Body of pancreas (tissue), 4 donors: Measurements from ENCODE around the gene E2F6. TPM values are rescaled to one million over a fixed set of nuclear protein-coding genes. Genes with fewer than 3 reads are reported as not detected.

ENCODE experiments used
- ATAC-seq: fragments of 150-250 bp; one replicate; pipeline ENCODE4 v1.9.1; 2016
- DNase-seq, 4 donors: peaks; one replicate each; pipeline ENCODE4 v3.0.0-alpha.2; 2019
- H3K27ac ChIP-seq, 4 donors: fragments of 200-600 bp; sonication (generic); 1 replicate in 3 of 4; 2 replicates in 1 of 4; pipeline versions ENCODE4 v1.5.1 to v1.6.1; 2016 to 2019; ENCODE audit warnings: mild to moderate bottlenecking in 1 of 4, mixed read lengths in 1 of 4, moderate library complexity in 1 of 4
- H3K27me3 ChIP-seq, 2 donors: fragments of 200-600 bp; sonication (generic); one replicate each; pipeline ENCODE4 v1.6.0; 2016; ENCODE audit warnings: mild to moderate bottlenecking in 1 of 2
- H3K36me3 ChIP-seq, 2 donors: fragments of 200-600 bp; sonication (generic); replicated peaks in 1 of 2; 2 replicates each; pipeline ENCODE4 v1.5.1; 2016; ENCODE audit warnings: low read depth in 2 of 2; ENCODE audit not compliant: insufficient read depth in 1 of 2
- H3K4me1 ChIP-seq: fragments of 200-600 bp; sonication (generic); one replicate; pipeline ENCODE4 v1.6.0; 2016
- H3K4me3 ChIP-seq, 2 donors: fragments of 200-600 bp; sonication (generic); 1 replicate in 1 of 2; 2 replicates in 1 of 2; pipeline ENCODE4 v1.5.1; 2016 to 2019
- H3K9me3 ChIP-seq, 3 donors: fragments of 200-600 bp; sonication (generic); 1 replicate in 2 of 3; 2 replicates in 1 of 3; pipeline ENCODE4 v1.5.1; 2016
- CTCF ChIP-seq, 7 experiments: fragments of 450-650 bp in 4 of 7; fragments of 200-600 bp in 3 of 7; sonication (generic) in 3 of 7; IDR thresholded peaks; one replicate each; pipeline ENCODE4 v1.5.1; 2016 to 2019; ENCODE audit warnings: antibody characterized with exemption in 7 of 7
- POLR2A ChIP-seq, 3 donors: fragments of 450-650 bp; IDR thresholded peaks; one replicate each; pipeline ENCODE4 v1.6.1; 2016; ENCODE audit warnings: antibody characterized with exemption in 3 of 3, mild to moderate bottlenecking in 2 of 3
- WGBS, 2 donors: methylation state at CpG; one replicate each; pipeline ENCODE4 v1.1.5; 2017; 5-methylcytosine and 5-hydroxymethylcytosine counted together
- intact Hi-C: fragments of 100-400 bp; cut with DNase I; formaldehyde crosslinking; loops from one replicate; pipeline ENCODE4 v1.15.1; 2023
- total RNA-seq, 2 donors: library from RNA; depleted of rRNA; stranded (reverse); fragments of >200 nt; gene quantifications; one replicate each; pipeline ENCODE4 v1.1.0, GENCODE V29; 2016

E2F6 gene
- 10 to 100 TPM in 1 of 2 donors, 1 to 10 TPM in 1; 9.2 to 13.2 TPM for total RNA-seq

- peak; percentile 66 to 86 (median 77) for TF ChIP-seq POLR2A (IDR thresholded peaks at IDR 0.05)
- peak in 3 of 7 experiments; percentile 3 to 9 (median 8) for TF ChIP-seq CTCF (IDR thresholded peaks at IDR 0.05)
- intact Hi-C loops, result no loop called here
- Histone ChIP-seq H3K4me3 (peak within 1 kb of the TSS; percentile 39 to 78), H3K9me3 (no peaks in the 10 kb centered on the region), H3K36me3 (no peaks in the 10 kb centered on the region), H3K27ac (peak within 1 kb of the TSS; percentile 79 to 93 (median 90)), H3K4me1 (peaks cover 35% of the 10 kb centered on the region), H3K27me3 (no peaks in the 10 kb centered on the region)
- 0 to 1% methylated on average over 20 to 78 of the region's 86 CpGs for WGBS, 2 donors
- DNase-seq (peak; percentile 93 to 95 (median 94)), ATAC-seq (peak; percentile 98)
Observed at GRCh38 chr2:11465485-11466306, at the start of gene E2F6. TSS of gene E2F6 (minus strand) at chr2:11466161. CDS start at chr2:11465879, 282 bp downstream.

GRCh38 chr2:11515490-11515981, 49.6 kb upstream of the E2F6 start:
- WGBS, 2 donors, result 79 to 80% methylated on average over 4 to 6 of the region's 6 CpGs
- H3K36me3 ChIP-seq, result no peaks in the 10 kb centered on the region
- intact Hi-C loops, result no loop called here
- no peak overlapping the region for H3K27ac ChIP-seq
- H3K27me3 ChIP-seq, result no peaks in the 10 kb centered on the region
- no peaks in the 10 kb centered on the region for H3K4me1 ChIP-seq
- no peak overlapping the region for H3K4me3 ChIP-seq
- TF ChIP-seq POLR2A (IDR thresholded peaks at IDR 0.05) (no peak), CTCF (IDR thresholded peaks at IDR 0.05) (no peak)
- ATAC-seq (no peak), DNase-seq (no peak)
- no peaks in the 10 kb centered on the region for H3K9me3 ChIP-seq

GRCh38 chr2:11514904-11515303, 48.9 kb upstream of the E2F6 start:
- Histone ChIP-seq H3K27ac (no peak overlapping the region), H3K4me3 (no peak overlapping the region), H3K27me3 (no peaks in the 10 kb centered on the region), H3K9me3 (no peaks in the 10 kb centered on the region), H3K36me3 (no peaks in the 10 kb centered on the region), H3K4me1 (no peaks in the 10 kb centered on the region)
- DNase-seq (no peak), ATAC-seq (no peak)
- WGBS, 2 donors, result 85 to 86% methylated on average over 6 of the region's 6 CpGs
- TF ChIP-seq CTCF (IDR thresholded peaks at IDR 0.05) (no peak), POLR2A (IDR thresholded peaks at IDR 0.05) (no peak)
- intact Hi-C loops, result no loop called here

- ATAC-seq, result no peak
- intact Hi-C loops, result no loop called here
- Histone ChIP-seq H3K27ac (no peak overlapping the region), H3K36me3 (no peaks in the 10 kb centered on the region), H3K4me1 (no peaks in the 10 kb centered on the region), H3K9me3 (no peaks in the 10 kb centered on the region), H3K27me3 (no peaks in the 10 kb centered on the region), H3K4me3 (no peak overlapping the region)
- WGBS, 2 donors, result 72 to 77% methylated on average over 3 of the region's 3 CpGs
- DNase-seq, result no peak
- TF ChIP-seq CTCF (IDR thresholded peaks at IDR 0.05), result no peak
Observed at GRCh38 chr2:11514081-11514730, 48.2 kb upstream of the E2F6 start.
